ENCODE results near the gene RAB11A. TPM values are rescaled to one million over a fixed set of nuclear protein-coding genes. Genes with fewer than 3 reads are reported as not detected.
A peak's percentile ranks its signal among the peaks of the same experiment; 100 is the strongest.

The RAB11A gene
- total and polyA plus RNA-seq, 2 experiments from 2014 or later, result 163 to 259 TPM

DNA sequence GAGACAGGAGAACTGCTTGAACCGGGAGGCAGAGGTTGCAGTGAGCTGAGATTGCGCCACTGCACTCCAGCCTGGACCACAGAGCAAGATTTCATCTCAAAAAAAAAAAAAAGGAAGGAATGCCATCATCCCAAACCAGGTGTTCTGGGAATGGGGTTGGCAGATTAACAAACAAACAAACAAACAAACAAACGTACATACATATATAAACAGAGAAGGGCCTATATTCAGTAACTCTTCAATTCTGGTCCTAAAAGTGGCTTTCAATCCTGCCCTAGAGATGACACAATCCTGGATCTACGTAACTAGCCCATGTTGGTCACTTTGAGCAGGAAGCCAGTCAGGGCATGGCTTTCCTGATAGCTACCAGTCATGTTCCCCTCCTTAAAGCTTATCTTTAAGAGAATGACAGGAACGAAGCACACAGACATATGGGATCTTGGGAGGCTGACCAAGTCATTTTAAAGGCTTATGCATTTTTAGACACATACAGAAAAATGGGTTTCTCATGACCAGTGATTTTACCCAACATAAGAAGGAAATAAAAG is 29.9 kb upstream of the RAB11A start:
- Histone ChIP-seq H3K9me3 (ENCODE audit: low read depth) (no peaks in the 10 kb centered on the region), H3K27ac (no peak overlapping the region), H3K4me1 (ENCODE audit: low read depth) (peaks cover 7% of the 10 kb centered on the region), H3K4me3 (no peak overlapping the region), H3K36me3 (no peaks in the 10 kb centered on the region), H3K27me3 (no peaks in the 10 kb centered on the region)
- TF ChIP-seq, protein P1, sequence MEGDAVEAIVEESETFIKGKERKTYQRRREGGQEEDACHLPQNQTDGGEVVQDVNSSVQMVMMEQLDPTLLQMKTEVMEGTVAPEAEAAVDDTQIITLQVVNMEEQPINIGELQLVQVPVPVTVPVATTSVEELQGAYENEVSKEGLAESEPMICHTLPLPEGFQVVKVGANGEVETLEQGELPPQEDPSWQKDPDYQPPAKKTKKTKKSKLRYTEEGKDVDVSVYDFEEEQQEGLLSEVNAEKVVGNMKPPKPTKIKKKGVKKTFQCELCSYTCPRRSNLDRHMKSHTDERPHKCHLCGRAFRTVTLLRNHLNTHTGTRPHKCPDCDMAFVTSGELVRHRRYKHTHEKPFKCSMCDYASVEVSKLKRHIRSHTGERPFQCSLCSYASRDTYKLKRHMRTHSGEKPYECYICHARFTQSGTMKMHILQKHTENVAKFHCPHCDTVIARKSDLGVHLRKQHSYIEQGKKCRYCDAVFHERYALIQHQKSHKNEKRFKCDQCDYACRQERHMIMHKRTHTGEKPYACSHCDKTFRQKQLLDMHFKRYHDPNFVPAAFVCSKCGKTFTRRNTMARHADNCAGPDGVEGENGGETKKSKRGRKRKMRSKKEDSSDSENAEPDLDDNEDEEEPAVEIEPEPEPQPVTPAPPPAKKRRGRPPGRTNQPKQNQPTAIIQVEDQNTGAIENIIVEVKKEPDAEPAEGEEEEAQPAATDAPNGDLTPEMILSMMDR (IDR thresholded peaks at IDR 0.05; ENCODE audit: low read depth, low read length), result no peak
- DNase-seq (ENCODE audit: low read depth in 1 of 2, low spot score in 1 of 2), result no peak

DNA sequence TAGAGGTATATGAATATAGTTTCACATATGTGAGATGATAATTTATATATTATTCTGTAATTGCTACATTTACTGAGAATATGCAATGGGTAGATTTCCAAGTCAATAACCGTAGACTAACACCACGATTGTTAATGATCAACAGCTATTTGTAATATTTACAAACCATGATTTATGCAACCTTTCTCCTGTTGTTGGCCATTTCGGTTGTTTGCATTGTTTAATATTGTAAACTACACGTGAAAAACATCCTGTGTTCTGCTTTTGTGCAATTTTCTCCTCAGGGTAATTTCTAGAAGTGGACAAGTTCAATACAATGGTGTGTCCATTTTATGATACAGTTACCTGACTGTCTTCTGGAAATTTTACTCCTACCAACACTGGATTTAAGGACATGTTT is 29.3 kb upstream of the RAB11A start:
- H3K9me3 ChIP-seq (ENCODE audit: low read depth), result no peaks in the 10 kb centered on the region
- H3K36me3 ChIP-seq, result no peaks in the 10 kb centered on the region
- H3K27ac ChIP-seq, result no peak overlapping the region
- TF ChIP-seq, protein P1 (IDR thresholded peaks at IDR 0.05; ENCODE audit: low read depth, low read length), result no peak
- H3K4me1 ChIP-seq (ENCODE audit: low read depth), result peaks cover 7% of the 10 kb centered on the region
- no peak for DNase-seq (ENCODE audit: low read depth in 1 of 2, low spot score in 1 of 2)
- no peak overlapping the region for H3K4me3 ChIP-seq
- H3K27me3 ChIP-seq, result no peaks in the 10 kb centered on the region

DNA sequence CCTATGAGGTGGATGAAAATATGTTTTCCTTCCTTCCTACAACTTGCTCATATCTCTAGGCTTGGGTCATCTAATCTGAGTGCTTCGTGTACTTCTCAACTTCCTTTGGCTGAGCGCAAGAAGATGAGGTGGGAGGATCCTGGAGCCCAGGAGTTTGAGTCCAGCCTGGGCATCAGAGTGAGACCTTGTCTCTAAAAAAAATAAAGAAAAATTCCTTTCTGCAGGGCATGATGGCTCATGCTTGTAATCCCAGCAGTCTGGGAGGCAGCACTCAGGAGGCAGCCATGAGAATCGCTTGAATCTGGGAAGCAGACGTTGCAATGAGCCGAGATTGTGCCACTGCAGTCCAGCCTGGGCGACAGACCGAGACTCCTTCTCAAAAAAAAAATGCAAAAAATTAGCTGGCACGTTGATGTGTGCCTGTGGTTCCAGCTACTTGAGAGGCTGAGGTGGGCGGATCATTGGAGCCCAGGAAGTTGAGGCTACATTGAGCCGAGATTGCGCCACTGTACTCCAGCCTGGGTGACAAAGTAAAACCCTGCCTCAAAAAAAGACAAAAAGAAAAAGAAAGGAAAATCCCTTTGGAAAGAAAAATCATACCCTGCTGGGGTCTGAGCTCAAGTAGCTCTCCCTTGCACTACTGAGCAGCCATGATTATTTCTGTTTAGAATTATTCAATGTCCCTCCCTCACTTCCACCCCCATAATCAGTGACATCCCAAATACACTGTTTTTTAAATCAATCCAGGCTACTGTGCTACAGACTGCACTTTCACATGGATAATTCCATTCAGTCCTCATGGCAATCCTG is 28.0 kb upstream of the RAB11A start:
- Histone ChIP-seq H3K36me3 (no peaks in the 10 kb centered on the region), H3K9me3 (ENCODE audit: low read depth) (no peaks in the 10 kb centered on the region), H3K4me3 (no peak overlapping the region), H3K27ac (no peak overlapping the region), H3K27me3 (no peaks in the 10 kb centered on the region), H3K4me1 (ENCODE audit: low read depth) (peaks cover 7% of the 10 kb centered on the region)
- DNase-seq (ENCODE audit: low read depth in 1 of 2, low spot score in 1 of 2), result peak in 1 of 2 donors; percentile 67
- TF ChIP-seq, protein P1 (IDR thresholded peaks at IDR 0.05; ENCODE audit: low read depth, low read length), result no peak

DNA sequence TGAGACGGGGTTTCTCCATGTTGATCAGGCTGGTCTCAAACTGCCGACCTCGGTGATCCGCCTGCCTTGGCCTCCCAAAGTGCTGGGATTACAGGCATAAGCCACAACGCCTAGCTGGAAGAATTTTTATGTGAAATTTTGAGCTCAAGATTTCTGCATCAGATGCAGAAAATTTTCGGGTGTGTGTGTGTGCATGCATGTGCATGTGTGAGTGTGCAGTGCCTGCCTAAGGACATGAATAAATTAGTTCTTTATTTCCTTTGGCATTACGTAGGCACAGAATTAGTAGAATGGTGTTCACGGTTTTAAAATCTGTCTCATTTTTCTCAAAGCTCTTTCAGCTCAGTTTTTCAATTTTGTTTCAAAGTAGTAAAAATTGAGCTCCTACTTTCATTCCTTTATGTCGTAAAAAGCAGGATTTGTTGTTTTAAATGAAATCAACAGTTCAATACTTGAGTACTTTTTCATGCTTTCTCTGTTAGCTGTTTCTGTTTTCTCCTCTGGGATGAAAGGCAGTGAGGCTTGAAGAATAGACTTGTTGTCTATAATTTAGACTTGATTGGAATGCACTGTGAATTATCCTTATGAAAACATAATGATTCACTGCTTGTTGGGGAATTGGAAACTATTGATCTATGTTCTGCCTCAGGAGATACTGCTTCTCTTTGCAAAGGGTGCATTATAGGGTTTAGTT is 23.3 kb upstream of the RAB11A start:
- no peak for DNase-seq (ENCODE audit: low read depth in 1 of 2, low spot score in 1 of 2)
- Histone ChIP-seq H3K27me3 (no peaks in the 10 kb centered on the region), H3K36me3 (no peaks in the 10 kb centered on the region), H3K4me3 (no peak overlapping the region), H3K27ac (no peak overlapping the region), H3K4me1 (ENCODE audit: low read depth) (no peaks in the 10 kb centered on the region), H3K9me3 (ENCODE audit: low read depth) (no peaks in the 10 kb centered on the region)
- TF ChIP-seq, protein P1 (IDR thresholded peaks at IDR 0.05; ENCODE audit: low read depth, low read length), result no peak

DNA sequence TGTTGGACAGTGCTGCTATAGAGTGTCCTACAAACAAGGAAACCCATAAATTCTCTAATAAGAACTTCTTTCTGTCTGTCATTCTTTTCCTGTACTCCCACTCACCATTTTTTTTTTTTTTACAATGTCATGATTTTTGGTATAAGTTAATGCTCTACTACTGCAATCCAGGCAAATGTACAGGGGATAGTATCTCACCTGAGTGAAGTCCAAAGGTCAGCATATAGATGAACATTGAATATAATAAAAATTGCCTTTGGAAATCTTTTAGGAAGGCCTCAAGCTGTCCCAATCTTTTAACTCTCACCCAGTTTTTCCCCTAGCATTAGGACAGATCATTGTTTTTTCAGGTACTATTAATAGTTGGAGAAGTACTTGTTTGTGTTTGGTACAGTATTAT is 21.3 kb upstream of the RAB11A start:
- H3K36me3 ChIP-seq, result no peaks in the 10 kb centered on the region
- TF ChIP-seq, protein P1 (IDR thresholded peaks at IDR 0.05; ENCODE audit: low read depth, low read length), result no peak
- H3K4me1 ChIP-seq (ENCODE audit: low read depth), result no peaks in the 10 kb centered on the region
- H3K9me3 ChIP-seq (ENCODE audit: low read depth), result no peaks in the 10 kb centered on the region
- DNase-seq (ENCODE audit: low read depth in 1 of 2, low spot score in 1 of 2), result no peak
- H3K4me3 ChIP-seq, result no peak overlapping the region
- H3K27ac ChIP-seq, result no peak overlapping the region
- no peaks in the 10 kb centered on the region for H3K27me3 ChIP-seq
